HL-60 (cell line): ENCODE results near the gene SDCCAG8.

ENCODE experiments used
- DNase-seq, 2 experiments: peaks; one replicate each; pipeline ENCODE4 v3.0.0-alpha.2; 2010 to 2020; ENCODE audit warnings: low read depth in 1 of 2, low spot score in 1 of 2
- H3K27ac ChIP-seq: fragments of 250-450 bp; sonication (Bioruptor Pico); replicated peaks from 2 replicates; pipeline ENCODE4 v1.5.1; 2020; ENCODE audit warnings: mild to moderate bottlenecking, moderate library complexity
- H3K27me3 ChIP-seq: fragments of 250-450 bp; sonication (Bioruptor Pico); 2 replicates; pipeline ENCODE4 v1.5.1; 2021; ENCODE audit warnings: mild to moderate bottlenecking, moderate library complexity; ENCODE audit not compliant: insufficient read depth, poor library complexity, severe bottlenecking
- H3K4me3 ChIP-seq: replicated peaks from 2 replicates; pipeline ENCODE4 v1.5.1; 2011; ENCODE audit warnings: mild to moderate bottlenecking, control low read depth, low read length; ENCODE audit not compliant: insufficient read depth
- GABPA ChIP-seq: IDR thresholded peaks from 2 replicates; pipeline ENCODE4 v1.6.1; 2012; ENCODE audit warnings: low read depth
- POLR2AphosphoS5 ChIP-seq: IDR thresholded peaks from 2 replicates; pipeline ENCODE4 v1.6.1; 2012; ENCODE audit warnings: low read depth
- SPI1 ChIP-seq: IDR thresholded peaks from 2 replicates; pipeline ENCODE4 v1.6.1; 2012; ENCODE audit warnings: low read depth, mild to moderate bottlenecking, borderline replicate concordance
- TF ChIP-seq, protein P1 (sequence below): IDR thresholded peaks from one replicate; pipeline ENCODE4 v1.5.1; 2011; ENCODE audit warnings: low read length, control low read depth, inconsistent platforms; ENCODE audit not compliant: insufficient read depth
- TF ChIP-seq, protein P2 (sequence below): IDR thresholded peaks from 2 replicates; pipeline ENCODE4 v1.6.1; 2012; ENCODE audit warnings: low read depth; ENCODE audit not compliant: insufficient replicate concordance

Gene SDCCAG8

DNA sequence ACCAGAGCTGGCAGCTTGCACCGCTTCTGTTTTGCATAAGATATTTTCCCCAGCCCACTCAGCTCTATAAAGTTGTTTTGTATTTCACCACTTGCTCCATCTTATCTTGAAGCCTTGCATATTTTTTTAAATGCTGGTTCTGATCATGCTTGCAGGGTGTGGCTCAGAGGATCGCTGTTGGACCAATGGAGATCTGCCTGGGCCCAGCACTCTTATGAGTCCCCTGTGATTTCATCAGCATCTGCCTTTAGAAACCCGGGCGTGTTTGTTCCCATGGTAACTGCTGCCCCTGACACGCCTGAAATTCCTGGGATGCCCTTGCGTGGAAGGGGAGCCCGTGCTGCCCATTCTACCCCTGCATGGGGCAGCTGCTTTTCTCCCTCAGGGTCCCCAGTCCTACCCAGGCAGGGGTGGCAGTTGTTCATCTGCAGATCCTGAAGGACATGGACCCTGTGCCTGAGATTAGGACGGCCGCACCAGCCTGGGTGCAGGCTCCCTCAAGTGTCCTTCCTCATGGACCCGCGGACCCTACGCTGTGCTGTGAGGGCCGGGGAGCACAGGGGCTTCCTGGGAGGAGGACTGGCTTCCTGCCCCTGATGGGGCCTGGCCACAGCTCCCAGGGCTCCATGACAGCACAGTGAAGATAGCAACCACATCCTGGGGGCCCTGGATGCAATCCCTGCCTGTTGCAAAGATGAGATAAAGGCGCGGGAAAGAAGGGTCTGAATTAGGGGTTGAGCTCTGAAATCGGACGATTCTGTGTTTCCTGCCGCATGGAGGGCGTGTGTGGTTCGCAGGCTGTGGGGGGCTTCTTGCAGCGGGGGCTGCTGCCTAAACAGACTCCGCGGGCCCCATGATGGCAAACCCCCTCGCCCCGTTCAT is 226.5 kb downstream of the SDCCAG8 start:
- H3K4me3 ChIP-seq: no peak overlapping the region
- no peak overlapping the region for H3K27ac ChIP-seq
- H3K27me3 ChIP-seq: no peaks in the 10 kb centered on the region
- no peak for TF ChIP-seq GABPA
- DNase-seq: no peak

DNA sequence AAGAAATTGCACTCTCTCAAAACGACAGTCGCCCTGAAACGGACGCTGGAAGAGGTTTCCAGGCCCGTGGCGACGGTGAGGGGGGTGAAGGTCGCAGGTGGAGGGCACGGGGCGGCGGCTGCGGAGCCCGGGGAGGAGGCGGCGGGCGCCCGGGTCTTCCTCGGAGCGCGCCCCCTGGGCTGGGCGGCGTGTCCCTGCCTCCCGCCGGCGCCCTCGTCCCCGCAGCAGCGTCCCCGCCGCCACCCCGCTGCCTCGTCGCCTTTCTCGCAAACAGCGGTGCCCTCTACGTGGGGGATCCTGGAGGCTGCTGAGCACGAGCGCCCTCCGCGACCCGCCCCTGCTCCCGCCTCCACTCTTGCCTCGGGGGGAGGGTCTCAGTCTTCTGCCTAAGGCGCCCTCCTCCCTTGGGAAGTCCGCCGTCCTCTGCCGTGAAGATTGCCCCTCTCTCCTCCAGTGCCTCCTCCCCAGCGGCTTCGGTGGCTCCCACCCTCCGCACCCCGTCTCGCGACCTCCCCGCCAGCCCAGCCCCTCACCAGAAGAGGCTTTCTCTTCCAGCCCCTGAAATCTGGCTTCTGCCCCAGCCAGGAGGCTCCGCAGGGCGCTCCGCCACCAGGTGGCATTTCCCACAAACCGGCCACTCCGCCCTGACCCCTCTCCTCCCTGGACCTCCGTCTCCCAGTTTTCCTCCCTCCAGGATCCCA is 227.4 kb downstream of the SDCCAG8 start:
- H3K27ac ChIP-seq: no peak overlapping the region
- no peak for DNase-seq
- no peak for TF ChIP-seq SPI1
- TF ChIP-seq, protein P1, sequence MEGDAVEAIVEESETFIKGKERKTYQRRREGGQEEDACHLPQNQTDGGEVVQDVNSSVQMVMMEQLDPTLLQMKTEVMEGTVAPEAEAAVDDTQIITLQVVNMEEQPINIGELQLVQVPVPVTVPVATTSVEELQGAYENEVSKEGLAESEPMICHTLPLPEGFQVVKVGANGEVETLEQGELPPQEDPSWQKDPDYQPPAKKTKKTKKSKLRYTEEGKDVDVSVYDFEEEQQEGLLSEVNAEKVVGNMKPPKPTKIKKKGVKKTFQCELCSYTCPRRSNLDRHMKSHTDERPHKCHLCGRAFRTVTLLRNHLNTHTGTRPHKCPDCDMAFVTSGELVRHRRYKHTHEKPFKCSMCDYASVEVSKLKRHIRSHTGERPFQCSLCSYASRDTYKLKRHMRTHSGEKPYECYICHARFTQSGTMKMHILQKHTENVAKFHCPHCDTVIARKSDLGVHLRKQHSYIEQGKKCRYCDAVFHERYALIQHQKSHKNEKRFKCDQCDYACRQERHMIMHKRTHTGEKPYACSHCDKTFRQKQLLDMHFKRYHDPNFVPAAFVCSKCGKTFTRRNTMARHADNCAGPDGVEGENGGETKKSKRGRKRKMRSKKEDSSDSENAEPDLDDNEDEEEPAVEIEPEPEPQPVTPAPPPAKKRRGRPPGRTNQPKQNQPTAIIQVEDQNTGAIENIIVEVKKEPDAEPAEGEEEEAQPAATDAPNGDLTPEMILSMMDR: no peak
- TF ChIP-seq POLR2AphosphoS5: no peak
- TF ChIP-seq GABPA: no peak
- TF ChIP-seq, protein P2, sequence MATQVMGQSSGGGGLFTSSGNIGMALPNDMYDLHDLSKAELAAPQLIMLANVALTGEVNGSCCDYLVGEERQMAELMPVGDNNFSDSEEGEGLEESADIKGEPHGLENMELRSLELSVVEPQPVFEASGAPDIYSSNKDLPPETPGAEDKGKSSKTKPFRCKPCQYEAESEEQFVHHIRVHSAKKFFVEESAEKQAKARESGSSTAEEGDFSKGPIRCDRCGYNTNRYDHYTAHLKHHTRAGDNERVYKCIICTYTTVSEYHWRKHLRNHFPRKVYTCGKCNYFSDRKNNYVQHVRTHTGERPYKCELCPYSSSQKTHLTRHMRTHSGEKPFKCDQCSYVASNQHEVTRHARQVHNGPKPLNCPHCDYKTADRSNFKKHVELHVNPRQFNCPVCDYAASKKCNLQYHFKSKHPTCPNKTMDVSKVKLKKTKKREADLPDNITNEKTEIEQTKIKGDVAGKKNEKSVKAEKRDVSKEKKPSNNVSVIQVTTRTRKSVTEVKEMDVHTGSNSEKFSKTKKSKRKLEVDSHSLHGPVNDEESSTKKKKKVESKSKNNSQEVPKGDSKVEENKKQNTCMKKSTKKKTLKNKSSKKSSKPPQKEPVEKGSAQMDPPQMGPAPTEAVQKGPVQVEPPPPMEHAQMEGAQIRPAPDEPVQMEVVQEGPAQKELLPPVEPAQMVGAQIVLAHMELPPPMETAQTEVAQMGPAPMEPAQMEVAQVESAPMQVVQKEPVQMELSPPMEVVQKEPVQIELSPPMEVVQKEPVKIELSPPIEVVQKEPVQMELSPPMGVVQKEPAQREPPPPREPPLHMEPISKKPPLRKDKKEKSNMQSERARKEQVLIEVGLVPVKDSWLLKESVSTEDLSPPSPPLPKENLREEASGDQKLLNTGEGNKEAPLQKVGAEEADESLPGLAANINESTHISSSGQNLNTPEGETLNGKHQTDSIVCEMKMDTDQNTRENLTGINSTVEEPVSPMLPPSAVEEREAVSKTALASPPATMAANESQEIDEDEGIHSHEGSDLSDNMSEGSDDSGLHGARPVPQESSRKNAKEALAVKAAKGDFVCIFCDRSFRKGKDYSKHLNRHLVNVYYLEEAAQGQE: no peak
- H3K27me3 ChIP-seq: no peaks in the 10 kb centered on the region
- no peak overlapping the region for H3K4me3 ChIP-seq

DNA sequence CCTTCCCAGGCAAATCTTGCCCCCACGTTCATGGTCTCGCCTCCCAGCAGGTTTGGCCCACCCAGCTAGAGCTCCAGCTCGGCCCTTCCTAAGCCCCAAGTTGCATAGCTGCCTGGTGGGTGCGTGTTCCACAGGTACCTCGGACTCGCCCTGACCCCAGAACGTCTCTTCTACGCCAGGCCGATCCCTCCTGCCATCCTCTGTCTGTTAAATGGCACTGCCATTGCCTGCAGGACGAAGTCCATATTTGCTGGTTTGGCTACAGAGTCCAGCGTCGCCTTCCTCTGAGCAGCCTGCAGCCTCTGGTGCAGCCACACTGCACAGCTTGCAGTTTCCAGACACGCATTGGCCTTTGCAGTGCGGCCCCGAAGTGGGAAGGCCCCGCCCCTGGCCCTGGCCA is 228.1 kb downstream of the SDCCAG8 start:
- Histone ChIP-seq H3K27ac (no peak overlapping the region), H3K27me3 (no peaks in the 10 kb centered on the region), H3K4me3 (no peak overlapping the region)
- TF ChIP-seq GABPA (no peak), SPI1 (no peak), POLR2AphosphoS5 (no peak)
- TF ChIP-seq, protein P1: no peak
- TF ChIP-seq, protein P2: no peak
- no peak for DNase-seq

DNA sequence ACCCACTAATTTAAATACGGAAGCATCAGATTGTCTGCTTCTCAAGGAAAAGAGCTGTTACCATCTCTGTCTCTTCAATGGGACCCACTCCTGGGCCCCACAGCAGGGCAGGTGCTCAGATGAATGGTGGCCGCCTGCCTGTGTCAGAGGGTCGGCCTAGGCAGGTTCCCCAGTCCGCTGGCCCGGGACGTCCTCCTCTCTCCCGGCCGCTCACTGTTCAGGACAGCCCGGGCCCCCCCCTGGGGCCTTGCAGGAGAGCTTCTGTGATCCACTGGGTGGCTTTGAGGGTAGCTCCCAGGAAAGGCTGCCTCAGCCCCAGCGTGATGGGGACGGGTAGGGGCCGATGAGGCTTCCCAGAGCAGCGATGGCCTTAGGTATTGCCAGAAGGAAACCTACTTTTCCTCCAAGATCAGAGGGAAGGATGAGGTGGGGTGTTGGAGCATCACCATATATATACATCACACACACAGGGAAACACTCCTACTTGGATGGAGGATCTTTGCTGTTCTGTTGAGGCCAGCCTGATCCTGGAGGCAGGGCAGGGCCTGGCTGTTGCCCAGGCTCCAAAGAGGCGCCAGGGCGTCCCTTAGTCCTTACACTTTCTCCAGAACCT is 231.3 kb downstream of the SDCCAG8 start:
- Histone ChIP-seq H3K4me3 (no peak overlapping the region), H3K27ac (no peak overlapping the region), H3K27me3 (no peaks in the 10 kb centered on the region)
- TF ChIP-seq, protein P1: no peak
- TF ChIP-seq SPI1 (no peak), GABPA (no peak), POLR2AphosphoS5 (no peak)
- TF ChIP-seq, protein P2: no peak
- DNase-seq: no peak
